Kidney (tissue), 14 donors: ENCODE measurements around the gene CCDC27. TPM values are rescaled to one million over a fixed set of nuclear protein-coding genes. Genes with fewer than 3 reads are reported as not detected.

Experiments used
- DNase-seq, 5 donors: peaks; one replicate each; pipeline ENCODE4 v3.0.0-alpha.2; 2013 to 2020
- FAIRE-seq: peaks from 2 replicates; lab custom pipeline; 2012; peaks lifted over from hg19 to GRCh38; lab: Jason Lieb, UNC
- H3K27ac ChIP-seq, 2 donors: one replicate each; pipeline ENCODE4 v1.7.0; 2013; ENCODE audit warnings: low read depth in 2 of 2, low read length in 2 of 2, inconsistent platforms in 1 of 2
- H3K27me3 ChIP-seq: one replicate; pipeline ENCODE4 v1.7.1; 2013; ENCODE audit warnings: low read length, inconsistent platforms; ENCODE audit not compliant: control insufficient read depth, insufficient read depth
- H3K36me3 ChIP-seq, 3 donors: one replicate each; pipeline versions ENCODE4 v1.7.0 to v1.7.1; 2013; ENCODE audit warnings: low read length in 3 of 3, control low read depth in 1 of 3, inconsistent platforms in 1 of 3; ENCODE audit not compliant: insufficient read depth in 3 of 3, control insufficient read depth in 2 of 3
- H3K4me1 ChIP-seq, 3 donors: one replicate each; pipeline versions ENCODE4 v1.7.0 to v1.7.1; 2013; ENCODE audit warnings: low read length in 3 of 3, inconsistent platforms in 1 of 3, low read depth in 1 of 3; ENCODE audit not compliant: control insufficient read depth in 2 of 3, insufficient read depth in 2 of 3
- H3K4me3 ChIP-seq, 3 donors: one replicate each; pipeline versions ENCODE4 v1.7.0 to v1.8.1; 2013; ENCODE audit warnings: low read length in 3 of 3, control low read depth in 1 of 3, inconsistent platforms in 1 of 3
- H3K9ac ChIP-seq, 3 donors: one replicate each; pipeline versions ENCODE4 v1.7.0 to v1.7.1; 2013; ENCODE audit warnings: low read length in 3 of 3, control low read depth in 1 of 3, inconsistent platforms in 1 of 3
- H3K9me3 ChIP-seq, 3 donors: one replicate each; pipeline versions ENCODE4 v1.7.0 to v1.7.1; 2013; ENCODE audit warnings: low read length in 3 of 3, control low read depth in 1 of 3, inconsistent platforms in 1 of 3; ENCODE audit not compliant: control insufficient read depth in 2 of 3, insufficient read depth in 1 of 3
- CTCF ChIP-seq: IDR thresholded peaks from 3 replicates; pipeline ENCODE4 v1.5.1; 2012; ENCODE audit warnings: mild to moderate bottlenecking, moderate library complexity, borderline replicate concordance; ENCODE audit not compliant: insufficient read depth; ENCODE audit errors: extremely low read depth
- intact Hi-C: fragments of 100-400 bp; cut with DNase I; formaldehyde crosslinking; loops from one replicate; pipeline ENCODE4 v1.11.1; 2022
- polyA plus RNA-seq: library from polyadenylated mRNA; stranded (reverse); fragments of 350-450 nt; fragmentation: Illumina TruSeq; extraction: RNeasy Lipid Tissue Mini Kit (QIAGEN cat#74804); gene quantifications from one replicate; pipeline ENCODE4 v1.2.3, GENCODE V29; 2014; ENCODE audit warnings: low read depth, low replicate concordance; ENCODE audit not compliant: insufficient read depth
- total RNA-seq: library from RNA; stranded (reverse); fragmentation: NEBNext Ultra II Directional; extraction: Animal tissue kit (Norgen Biotek cat#: 25700); gene quantifications from one replicate; pipeline ENCODE4 v1.2.1, GENCODE V29; 2021
- donor health status: control.
- donor health status: control.
- donor health status: control.
- donor health status: control.
- donor health status: control.
- donor health status: DM: yes; HTN: yes; CAD: no.
- donor health status: Normal renal cell carcinoma (clear cell type).

Gene CCDC27
- total and polyA plus RNA-seq, 2 donors from 2014 or later: not detected

GRCh38 chr1:3730543-3731247, 21.6 kb upstream of the CCDC27 start:
- no peak overlapping the region for H3K9ac ChIP-seq
- no peaks in the 10 kb centered on the region for H3K4me1 ChIP-seq
- no peak for TF ChIP-seq CTCF
- no peaks in the 10 kb centered on the region for H3K36me3 ChIP-seq
- no peaks in the 10 kb centered on the region for H3K27me3 ChIP-seq
- intact Hi-C loops: no loop called here
- H3K9me3 ChIP-seq: no peaks in the 10 kb centered on the region
- H3K4me3 ChIP-seq: no peak overlapping the region
- no peak overlapping the region for H3K27ac ChIP-seq
- FAIRE-seq: no peak
- no peak for DNase-seq

GRCh38 chr1:3731583-3732433, 20.4 kb upstream of the CCDC27 start:
- Histone ChIP-seq H3K36me3 (peaks cover 0 to 2% (median 0%) of the 10 kb centered on the region in 3 donors), H3K9me3 (no peaks in the 10 kb centered on the region), H3K27me3 (no peaks in the 10 kb centered on the region), H3K4me3 (no peak overlapping the region), H3K9ac (no peak overlapping the region), H3K4me1 (no peaks in the 10 kb centered on the region), H3K27ac (no peak overlapping the region)
- no peak for TF ChIP-seq CTCF
- intact Hi-C loops: no loop called here
- FAIRE-seq (no peak), DNase-seq (peak in 2 of 5 donors; percentile 21 to 29)

- Histone ChIP-seq H3K27ac (no peak overlapping the region), H3K9me3 (no peaks in the 10 kb centered on the region), H3K4me3 (no peak overlapping the region), H3K4me1 (no peaks in the 10 kb centered on the region), H3K36me3 (peaks cover 0 to 3% (median 2%) of the 10 kb centered on the region in 3 donors), H3K27me3 (no peaks in the 10 kb centered on the region), H3K9ac (no peak overlapping the region)
- FAIRE-seq (no peak), DNase-seq (peak in 4 of 5 donors; percentile 38 to 69 (median 51))
- no peak for TF ChIP-seq CTCF
- intact Hi-C loops: no loop called here
Observed at GRCh38 chr1:3732434-3733093, 19.7 kb upstream of the CCDC27 start.
